Upper lobe of left lung (tissue), 6 donors: Measurements from ENCODE around the gene BRPF1. TPM values are rescaled to one million over a fixed set of nuclear protein-coding genes. Genes with fewer than 3 reads are reported as not detected.

Experiments
- ATAC-seq, 2 donors: fragments of 200-7000 bp; cut with Tn5 transposase; one replicate each; pipeline ENCODE4 v1.9.1; 2022; ENCODE audit warnings: mild to moderate bottlenecking in 2 of 2, moderate library complexity in 2 of 2; ENCODE audit not compliant: low FRiP score in 2 of 2
- DNase-seq, 2 donors: peaks; one replicate each; pipeline ENCODE4 v3.0.0-alpha.2; 2019 to 2020
- H3K27ac ChIP-seq, 4 donors: fragments of 200-600 bp; sonication (generic); one replicate each; pipeline ENCODE4 v1.5.1; 2016 to 2019
- H3K27me3 ChIP-seq, 4 donors: fragments of 200-600 bp; sonication (generic); one replicate each; pipeline ENCODE4 v1.5.1; 2017 to 2019
- H3K36me3 ChIP-seq, 4 donors: fragments of 200-600 bp; sonication (generic); one replicate each; pipeline ENCODE4 v1.5.1; 2016 to 2019
- H3K4me1 ChIP-seq, 4 donors: fragments of 200-600 bp; sonication (generic); one replicate each; pipeline ENCODE4 v1.5.1; 2018 to 2019
- H3K4me3 ChIP-seq, 4 donors: fragments of 200-600 bp; sonication (generic); one replicate each; pipeline ENCODE4 v1.5.1; 2017 to 2019; ENCODE audit warnings: mild to moderate bottlenecking in 2 of 4, moderate library complexity in 1 of 4
- H3K9me3 ChIP-seq, 4 donors: fragments of 200-600 bp; sonication (generic); one replicate each; pipeline ENCODE4 v1.5.1; 2018 to 2019
- CTCF ChIP-seq, 6 experiments: fragments of 450-650 bp in 4 of 6; fragments of 200-600 bp in 2 of 6; sonication (generic) in 2 of 6; IDR thresholded peaks; one replicate each; pipeline ENCODE4 v1.5.1; 2016 to 2019; ENCODE audit warnings: antibody characterized with exemption in 6 of 6
- EP300 ChIP-seq, 4 donors: sonication (generic); formaldehyde crosslinking; IDR thresholded peaks; one replicate each; pipeline ENCODE4 v1.5.1; 2017; ENCODE audit warnings: antibody characterized with exemption in 4 of 4, control low read depth in 2 of 4
- POLR2A ChIP-seq, 4 donors: fragments of 450-650 bp; IDR thresholded peaks; one replicate each; pipeline ENCODE4 v1.5.1; 2016 to 2017; ENCODE audit warnings: antibody characterized with exemption in 4 of 4, mild to moderate bottlenecking in 2 of 4
- POLR2AphosphoS5 ChIP-seq, 2 donors: sonication (generic); formaldehyde crosslinking; IDR thresholded peaks; one replicate each; pipeline ENCODE4 v1.5.1; 2017; ENCODE audit warnings: antibody characterized with exemption in 2 of 2
- WGBS, 2 donors: methylation state at CpG; one replicate each; pipeline ENCODE4 v1.1.5; 2017 to 2018; 5-methylcytosine and 5-hydroxymethylcytosine counted together
- total RNA-seq, 6 donors: library from RNA; depleted of rRNA in 4 of 6; stranded (reverse); fragments of >200 nt in 4 of 6; gene quantifications; one replicate each; pipeline versions ENCODE4 v1.1.0 to v1.2.1, GENCODE V29; 2016 to 2021
- donor health status: DM: no; HTN: no; CAD: no; lungs with moderate emphysema.
- donor health status: DM: no; HTN: yes; CAD: no; lungs with severe emphysema.

BRPF1 gene
- total RNA-seq, 6 donors from 2014 or later = 18.8 to 44.0 (median 26.5) TPM

GRCh38 chr3:9791127-9791526 lies 59.6 kb downstream of the BRPF1 start:
- Histone ChIP-seq H3K4me3 (no peak overlapping the region), H3K4me1 (peaks cover 28 to 39% (median 33%) of the 10 kb centered on the region in 4 donors), H3K36me3 (peaks cover 9 to 34% (median 24%) of the 10 kb centered on the region in 4 donors), H3K27me3 (no peaks in the 10 kb centered on the region), H3K9me3 (no peaks in the 10 kb centered on the region), H3K27ac (peak overlapping the region; percentile 91 to 99 (median 98))
- DNase-seq (no peak), ATAC-seq (no peak)
- TF ChIP-seq EP300 (IDR thresholded peaks at IDR 0.05) (no peak), POLR2A (IDR thresholded peaks at IDR 0.05) (no peak), POLR2AphosphoS5 (IDR thresholded peaks at IDR 0.05) (no peak), CTCF (IDR thresholded peaks at IDR 0.05) (no peak)
- WGBS, 2 donors = 95 to 97% methylated on average over 4 to 11 of the region's 11 CpGs

GRCh38 chr3:9791790-9792404 lies 60.4 kb downstream of the BRPF1 start:
- DNase-seq = no peak
- Histone ChIP-seq H3K4me1 (peaks cover 28 to 42% (median 33%) of the 10 kb centered on the region in 4 donors), H3K27ac (peak overlapping the region; percentile 91 to 99 (median 98)), H3K9me3 (no peaks in the 10 kb centered on the region), H3K27me3 (no peaks in the 10 kb centered on the region), H3K4me3 (peak overlapping the region; percentile 66 to 100 (median 92)), H3K36me3 (peaks cover 5 to 27% (median 19%) of the 10 kb centered on the region in 4 donors)
- no peak for ATAC-seq
- 18 to 26% methylated on average over 8 to 13 of the region's 14 CpGs for WGBS, 2 donors
- peak in 2 of 4 donors; percentile 51 to 64 for TF ChIP-seq POLR2A (IDR thresholded peaks at IDR 0.05)
- TF ChIP-seq POLR2AphosphoS5 (IDR thresholded peaks at IDR 0.05) = no peak

GRCh38 chr3:9792405-9793160 lies 61.0 kb downstream of the BRPF1 start, which contains the start of the genes ARPC4 and TADA3:
ARPC4 (plus strand) TSS chr3:9793082; CDS start chr3:9793122, 40 bp downstream.
TADA3 (minus strand) TSS chr3:9792473; CDS start chr3:9791466, 1,007 bp downstream.
- no peaks in the 10 kb centered on the region for H3K9me3 ChIP-seq
- H3K27me3 ChIP-seq = no peaks in the 10 kb centered on the region
- ATAC-seq (peak; percentile 97), DNase-seq (peak; percentile 95 to 96)
- WGBS, 2 donors = 0% methylated on average over 20 to 59 of the region's 65 CpGs
- peak within 1 kb of the TSS; percentile 66 to 100 (median 92) for H3K4me3 ChIP-seq
- TF ChIP-seq POLR2A (IDR thresholded peaks at IDR 0.05) = peak in 3 of 4 donors; percentile 49 to 78 (median 77)
- peak in 1 of 4 donors; percentile 45 for TF ChIP-seq EP300 (IDR thresholded peaks at IDR 0.05)
- TF ChIP-seq POLR2AphosphoS5 (IDR thresholded peaks at IDR 0.05) = peak; percentile 75 to 95
- peak in 5 of 6 experiments; percentile 10 to 52 (median 50) for TF ChIP-seq CTCF (IDR thresholded peaks at IDR 0.05)
- peaks cover 28 to 46% (median 33%) of the 10 kb centered on the region in 4 donors for H3K4me1 ChIP-seq
- H3K36me3 ChIP-seq = peaks cover 6 to 28% (median 18%) of the 10 kb centered on the region in 4 donors
- peak within 1 kb of the TSS; percentile 91 to 99 (median 98) for H3K27ac ChIP-seq

GRCh38 chr3:9793161-9793781 lies 61.7 kb downstream of the BRPF1 start:
- TF ChIP-seq EP300 (IDR thresholded peaks at IDR 0.05) = no peak
- peak in 1 of 2 donors; percentile 10 for TF ChIP-seq POLR2AphosphoS5 (IDR thresholded peaks at IDR 0.05)
- TF ChIP-seq POLR2A (IDR thresholded peaks at IDR 0.05) = no peak
- TF ChIP-seq CTCF (IDR thresholded peaks at IDR 0.05) = peak in 3 of 6 experiments; percentile 7 to 15 (median 12)
- no peaks in the 10 kb centered on the region for H3K9me3 ChIP-seq
- peak overlapping the region; percentile 66 to 100 (median 92) for H3K4me3 ChIP-seq
- H3K27me3 ChIP-seq = no peaks in the 10 kb centered on the region
- DNase-seq (peak in 1 of 2 donors; percentile 68), ATAC-seq (peak; percentile 47 to 54)
- peak overlapping the region; percentile 91 to 99 (median 98) for H3K27ac ChIP-seq
- peaks cover 28 to 46% (median 33%) of the 10 kb centered on the region in 4 donors for H3K4me1 ChIP-seq
- peaks cover 13 to 35% (median 23%) of the 10 kb centered on the region in 4 donors for H3K36me3 ChIP-seq
- 3% methylated on average over 10 to 23 of the region's 23 CpGs for WGBS, 2 donors
